C4-2B (cell line): ENCODE results near the gene ADGRG6.
"Not testable (repeated sequence)": the region's sequence is repeated elsewhere in the genome, so short reads cannot be mapped to it uniquely, and the experiment has no call there.

Experiments
- H3K27ac ChIP-seq: fragments of 450-650 bp; 2 replicates; pipeline ENCODE4 v1.5.1; 2017
- CTCF ChIP-seq: fragments of 450-650 bp; conservative IDR thresholded peaks from 2 replicates; pipeline ENCODE4 v1.5.1; 2017; ENCODE audit warnings: mild to moderate bottlenecking
- ZFX ChIP-seq: fragments of 450-650 bp; IDR thresholded peaks from 2 replicates; pipeline ENCODE4 v1.6.1; 2017

The ADGRG6 gene

GRCh38 chr6:142444376-142444775 lies 142.6 kb downstream of the ADGRG6 start:
- peak overlapping the region; percentile 49; the same call in 1 of the 2 replicates for H3K27ac ChIP-seq
- no peak for TF ChIP-seq ZFX
- no peak for TF ChIP-seq CTCF

- peak overlapping the region; percentile 49; the same call in 1 of the 2 replicates for H3K27ac ChIP-seq
- TF ChIP-seq CTCF (no peak), ZFX (no peak)
Observed at GRCh38 chr6:142444881-142445301, 143.1 kb downstream of the ADGRG6 start.

- TF ChIP-seq ZFX = no peak
- TF ChIP-seq CTCF = no peak
- H3K27ac ChIP-seq = no peak overlapping the region
Observed at GRCh38 chr6:142446168-142446567, 144.4 kb downstream of the ADGRG6 start.

DNA sequence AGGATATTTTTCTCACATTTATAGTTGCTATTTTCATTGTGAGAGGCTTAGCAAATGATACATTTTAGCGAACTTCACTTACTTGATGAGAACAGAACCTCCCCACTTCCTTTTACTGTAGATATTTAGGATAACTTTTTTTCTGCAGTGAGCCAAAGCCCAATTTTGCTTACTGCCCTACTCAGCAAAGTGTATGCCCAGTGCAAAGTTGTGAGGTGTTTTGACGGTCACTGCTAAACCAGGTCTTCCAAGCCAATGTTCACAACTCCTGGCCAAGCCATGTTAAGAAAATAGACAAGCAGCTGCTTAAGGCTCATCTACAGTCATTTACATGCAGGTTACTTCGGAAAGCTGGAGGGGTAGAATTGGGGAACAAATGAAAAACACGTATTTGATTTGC lies 144.8 kb downstream of the ADGRG6 start:
- no peak overlapping the region for H3K27ac ChIP-seq
- TF ChIP-seq ZFX (no peak), CTCF (no peak)

GRCh38 chr6:142448091-142448729 lies 146.4 kb downstream of the ADGRG6 start:
- no peak for TF ChIP-seq ZFX
- no peak for TF ChIP-seq CTCF
- no peak overlapping the region for H3K27ac ChIP-seq

GRCh38 chr6:142450856-142451255 lies 149.0 kb downstream of the ADGRG6 start:
- not testable (repeated sequence) for H3K27ac ChIP-seq

DNA sequence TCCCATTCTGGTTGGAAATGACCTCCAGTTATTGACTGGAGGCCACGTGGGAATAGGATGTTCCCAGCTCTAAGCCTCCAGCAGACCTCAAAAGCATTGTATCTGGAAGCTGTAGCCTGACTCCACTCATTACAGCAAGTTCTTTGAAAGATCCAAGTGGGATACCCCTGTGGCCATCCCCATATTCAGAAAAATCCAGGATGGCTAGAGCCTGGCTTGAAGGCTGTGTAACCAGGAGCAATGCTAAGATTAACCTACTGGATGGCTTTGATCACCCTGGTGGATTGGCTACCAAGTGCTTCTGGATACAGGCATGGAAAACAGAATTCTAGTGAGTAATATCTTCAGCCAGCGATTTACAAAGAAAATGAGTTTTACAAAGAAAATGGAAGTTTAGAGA lies 151.2 kb downstream of the ADGRG6 start:
- TF ChIP-seq CTCF (no peak), ZFX (no peak)
- no peak overlapping the region for H3K27ac ChIP-seq

GRCh38 chr6:142454196-142454595 lies 152.4 kb downstream of the ADGRG6 start:
- H3K27ac ChIP-seq = not testable (repeated sequence)

- H3K27ac ChIP-seq = not testable (repeated sequence)
Observed at GRCh38 chr6:142454848-142455247, 153.0 kb downstream of the ADGRG6 start.
